ENCODE results near the gene TMTC1. TPM values are rescaled to one million over a fixed set of nuclear protein-coding genes. Genes with fewer than 3 reads are reported as not detected.

Gene TMTC1
- total RNA-seq, 1 experiment from 2014 or later: 4.8 TPM

DNA sequence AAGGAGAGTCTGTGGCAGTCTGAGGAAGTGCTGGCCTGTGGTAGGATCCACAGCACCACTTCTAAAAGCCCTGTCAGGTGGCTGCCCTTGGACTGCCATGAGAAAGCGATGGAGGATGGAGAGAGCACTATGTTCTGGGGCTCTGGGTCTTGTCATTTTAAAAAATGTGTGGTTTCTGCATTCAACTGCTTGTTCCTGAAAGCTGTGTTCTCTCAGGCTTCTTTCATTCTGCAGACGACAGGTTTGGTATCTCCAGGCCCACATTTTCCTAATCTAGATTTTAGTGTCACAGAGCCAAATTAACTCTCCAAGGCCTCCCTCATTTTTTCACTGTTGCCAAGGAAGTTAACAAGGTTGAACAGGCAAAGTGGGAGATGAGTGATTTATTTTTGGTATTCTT lies 296.8 kb downstream of the TMTC1 start:
- H3K9me2 ChIP-seq (ENCODE audit: insufficient read depth): no peaks in the 10 kb centered on the region; the same call in 1 of the 2 replicates
- no peaks in the 10 kb centered on the region for H3F3A ChIP-seq (ENCODE audit: insufficient read depth, low read depth)
- no peaks in the 10 kb centered on the region for H3K79me2 ChIP-seq (ENCODE audit: low read depth)
- H3K4me3 ChIP-seq: no peak overlapping the region
- intact Hi-C loops (cut with micrococcal nuclease; ENCODE audit: unreplicated experiment): no loop called here
- H3K27me3 ChIP-seq (ENCODE audit: insufficient read depth, low read depth): no peaks in the 10 kb centered on the region
- BruUV-seq (replicated peaks): no TSS peak
- H3K4me1 ChIP-seq (replicated peaks; ENCODE audit: insufficient read depth): no peaks in the 10 kb centered on the region
- DNase-seq: no peak
- no peak overlapping the region for H3K4me2 ChIP-seq
- ChIA-PET POLR2A (ENCODE audit: unreplicated experiment) (no interaction called here), CTCF (no interaction called here)
- TF ChIP-seq, protein P1, sequence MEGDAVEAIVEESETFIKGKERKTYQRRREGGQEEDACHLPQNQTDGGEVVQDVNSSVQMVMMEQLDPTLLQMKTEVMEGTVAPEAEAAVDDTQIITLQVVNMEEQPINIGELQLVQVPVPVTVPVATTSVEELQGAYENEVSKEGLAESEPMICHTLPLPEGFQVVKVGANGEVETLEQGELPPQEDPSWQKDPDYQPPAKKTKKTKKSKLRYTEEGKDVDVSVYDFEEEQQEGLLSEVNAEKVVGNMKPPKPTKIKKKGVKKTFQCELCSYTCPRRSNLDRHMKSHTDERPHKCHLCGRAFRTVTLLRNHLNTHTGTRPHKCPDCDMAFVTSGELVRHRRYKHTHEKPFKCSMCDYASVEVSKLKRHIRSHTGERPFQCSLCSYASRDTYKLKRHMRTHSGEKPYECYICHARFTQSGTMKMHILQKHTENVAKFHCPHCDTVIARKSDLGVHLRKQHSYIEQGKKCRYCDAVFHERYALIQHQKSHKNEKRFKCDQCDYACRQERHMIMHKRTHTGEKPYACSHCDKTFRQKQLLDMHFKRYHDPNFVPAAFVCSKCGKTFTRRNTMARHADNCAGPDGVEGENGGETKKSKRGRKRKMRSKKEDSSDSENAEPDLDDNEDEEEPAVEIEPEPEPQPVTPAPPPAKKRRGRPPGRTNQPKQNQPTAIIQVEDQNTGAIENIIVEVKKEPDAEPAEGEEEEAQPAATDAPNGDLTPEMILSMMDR (conservative IDR thresholded peaks at IDR 0.05): no peak
- no peak for TF ChIP-seq EZH2 (IDR thresholded peaks at IDR 0.05; ENCODE audit: low read depth)
- H3K9me3 ChIP-seq (ENCODE audit: insufficient read depth, low read depth): no peaks in the 10 kb centered on the region
- H3K36me3 ChIP-seq (ENCODE audit: low read depth): no peaks in the 10 kb centered on the region
- H4K20me1 ChIP-seq (ENCODE audit: insufficient read depth): no peaks in the 10 kb centered on the region
- no peak overlapping the region for H2AFZ ChIP-seq
- H3K27ac ChIP-seq: no peak overlapping the region

DNA sequence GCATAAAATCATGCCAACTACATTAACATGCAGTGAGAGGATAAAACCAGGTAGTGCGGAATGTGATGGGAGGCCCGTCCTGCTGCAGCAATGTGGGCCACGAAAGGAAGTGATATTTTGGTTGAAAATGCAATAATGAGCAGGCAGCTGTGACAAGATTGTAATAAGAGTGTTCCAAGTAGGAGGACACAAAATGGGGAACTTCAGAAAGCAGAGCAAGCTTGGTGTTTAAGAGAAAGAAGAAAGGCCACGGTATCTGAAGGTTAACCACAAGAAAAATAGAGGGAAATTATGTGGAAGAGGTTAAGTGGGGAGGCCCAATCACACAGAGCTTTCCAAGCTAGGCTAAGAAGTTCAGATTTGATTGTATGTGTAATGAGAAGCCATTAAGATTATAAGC lies 320.5 kb downstream of the TMTC1 start:
- no peaks in the 10 kb centered on the region for H3F3A ChIP-seq (ENCODE audit: insufficient read depth, low read depth)
- POLR2A ChIA-PET (ENCODE audit: unreplicated experiment): no interaction called here
- no peaks in the 10 kb centered on the region for H3K9me2 ChIP-seq (ENCODE audit: insufficient read depth)
- CTCF ChIA-PET: no interaction called here
- no peaks in the 10 kb centered on the region for H3K27me3 ChIP-seq (ENCODE audit: insufficient read depth, low read depth)
- DNase-seq: no peak
- no peaks in the 10 kb centered on the region for H3K9me3 ChIP-seq (ENCODE audit: insufficient read depth, low read depth)
- no peak overlapping the region for H3K4me3 ChIP-seq
- H3K27ac ChIP-seq: no peak overlapping the region
- H3K4me1 ChIP-seq (replicated peaks; ENCODE audit: insufficient read depth): no peaks in the 10 kb centered on the region
- no peak for TF ChIP-seq EZH2 (IDR thresholded peaks at IDR 0.05; ENCODE audit: low read depth)
- TF ChIP-seq, protein P1 (conservative IDR thresholded peaks at IDR 0.05): no peak
- H3K4me2 ChIP-seq: no peak overlapping the region
- no peaks in the 10 kb centered on the region for H3K79me2 ChIP-seq (ENCODE audit: low read depth)
- intact Hi-C loops (cut with micrococcal nuclease; ENCODE audit: unreplicated experiment): no loop called here
- H3K36me3 ChIP-seq (ENCODE audit: low read depth): no peaks in the 10 kb centered on the region
- BruUV-seq (replicated peaks): no TSS peak
- H2AFZ ChIP-seq: no peak overlapping the region
- H4K20me1 ChIP-seq (ENCODE audit: insufficient read depth): no peaks in the 10 kb centered on the region

DNA sequence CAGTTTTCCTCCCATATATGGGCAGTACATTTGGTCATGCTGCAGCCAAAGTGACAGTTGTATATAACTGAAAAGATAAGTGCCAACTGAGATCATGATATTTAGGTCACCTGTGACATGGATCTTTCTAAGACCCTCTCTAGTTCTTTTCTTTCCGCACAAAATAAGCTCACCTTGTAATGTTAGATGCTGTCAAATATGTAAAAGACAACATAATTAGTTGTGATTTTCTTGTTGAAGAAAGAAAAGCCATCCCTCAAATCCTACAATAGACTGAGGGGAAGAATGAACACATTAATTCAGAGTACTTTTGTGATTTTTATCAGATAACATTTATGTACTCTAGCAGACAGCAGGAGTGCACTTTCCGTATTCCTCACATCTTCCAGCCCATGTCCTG lies 323.7 kb downstream of the TMTC1 start:
- Histone ChIP-seq H3K36me3 (ENCODE audit: low read depth) (no peaks in the 10 kb centered on the region), H3K27ac (no peak overlapping the region), H3K79me2 (ENCODE audit: low read depth) (no peaks in the 10 kb centered on the region), H4K20me1 (ENCODE audit: insufficient read depth) (no peaks in the 10 kb centered on the region), H3K4me3 (no peak overlapping the region), H3K4me1 (replicated peaks; ENCODE audit: insufficient read depth) (no peaks in the 10 kb centered on the region), H3K4me2 (no peak overlapping the region), H3F3A (ENCODE audit: insufficient read depth, low read depth) (no peaks in the 10 kb centered on the region), H2AFZ (no peak overlapping the region), H3K9me3 (ENCODE audit: insufficient read depth, low read depth) (no peaks in the 10 kb centered on the region), H3K27me3 (ENCODE audit: insufficient read depth, low read depth) (no peaks in the 10 kb centered on the region), H3K9me2 (ENCODE audit: insufficient read depth) (no peaks in the 10 kb centered on the region)
- BruUV-seq (replicated peaks): no TSS peak
- TF ChIP-seq, protein P1 (conservative IDR thresholded peaks at IDR 0.05): no peak
- no peak for TF ChIP-seq EZH2 (IDR thresholded peaks at IDR 0.05; ENCODE audit: low read depth)
- ChIA-PET POLR2A (ENCODE audit: unreplicated experiment) (no interaction called here), CTCF (no interaction called here)
- DNase-seq: no peak
- intact Hi-C loops (cut with micrococcal nuclease; ENCODE audit: unreplicated experiment): no loop called here
